Esophagus squamous epithelium (tissue), 5 donors: ENCODE results near the gene SET. TPM values are rescaled to one million over a fixed set of nuclear protein-coding genes. Genes with fewer than 3 reads are reported as not detected.

Experiments used
- DNase-seq: peaks from one replicate; lab custom pipeline; 2025; lab: John Stamatoyannopoulos, UW
- H3K27ac ChIP-seq, 4 donors: fragments of 200-600 bp; sonication (generic); one replicate each; pipeline ENCODE4 v1.5.1; 2016 to 2019; ENCODE audit warnings: mild to moderate bottlenecking in 1 of 4
- H3K27me3 ChIP-seq, 4 donors: fragments of 200-600 bp; sonication (generic); 1 replicate in 3 of 4; 2 replicates in 1 of 4; pipeline versions ENCODE4 v1.5.1 to v1.6.0; 2017 to 2021; ENCODE audit warnings: antibody characterized with exemption in 1 of 4
- H3K36me3 ChIP-seq, 3 donors: fragments of 200-600 bp; sonication (generic); one replicate each; pipeline ENCODE4 v1.5.1; 2016 to 2019
- H3K4me1 ChIP-seq, 3 donors: fragments of 200-600 bp; sonication (generic); one replicate each; pipeline ENCODE4 v1.5.1; 2017 to 2019
- H3K4me3 ChIP-seq, 4 donors: fragments of 200-600 bp; sonication (generic); 1 replicate in 3 of 4; 2 replicates in 1 of 4; pipeline ENCODE4 v1.5.1; 2016 to 2019; ENCODE audit warnings: mild to moderate bottlenecking in 2 of 4, moderate library complexity in 1 of 4
- H3K9me3 ChIP-seq, 3 donors: fragments of 200-600 bp; sonication (generic); one replicate each; pipeline ENCODE4 v1.5.1; 2016 to 2019
- CTCF ChIP-seq, 6 experiments: fragments of 450-650 bp in 4 of 6; fragments of 200-600 bp in 2 of 6; sonication (generic) in 2 of 6; IDR thresholded peaks; one replicate each; pipeline ENCODE4 v1.5.1; 2016 to 2019; ENCODE audit warnings: antibody characterized with exemption in 6 of 6, mild to moderate bottlenecking in 4 of 6, moderate library complexity in 4 of 6
- POLR2A ChIP-seq, 4 donors: fragments of 450-650 bp; IDR thresholded peaks; one replicate each; pipeline ENCODE4 v1.6.1; 2017; ENCODE audit warnings: antibody characterized with exemption in 4 of 4, mild to moderate bottlenecking in 4 of 4, moderate library complexity in 3 of 4
- WGBS, 2 donors: methylation state at CpG; one replicate each; pipeline ENCODE4 v1.1.5; 2018; 5-methylcytosine and 5-hydroxymethylcytosine counted together
- intact Hi-C: fragments of 100-400 bp; cut with DNase I; formaldehyde crosslinking; loops from one replicate; pipeline ENCODE4 v1.15.0; 2022
- total RNA-seq, 4 donors: library from RNA; depleted of rRNA; stranded (reverse); fragments of >200 nt; gene quantifications; one replicate each; pipeline ENCODE4 v1.1.0, GENCODE V29; 2016
- donor health status: DM: yes; HTN: yes; CAD: no.

SET gene
- 100 to 1,000 TPM in 3 of 4 donors, 10 to 100 TPM in 1; 83.5 to 253 (median 215) TPM for total RNA-seq

GRCh38 chr9:128688501-128689292 lies at the start of gene SET:
SET (plus strand) TSS chr9:128689222; CDS start chr9:128689583, 361 bp downstream.
- WGBS, 2 donors = 0 to 30% methylated on average over 7 to 11 of the region's 93 CpGs
- peak in 3 of 4 donors; percentile 95 to 99 (median 96) for TF ChIP-seq POLR2A (IDR thresholded peaks at IDR 0.05)
- peak in 2 of 6 experiments; percentile 2 to 35 for TF ChIP-seq CTCF (IDR thresholded peaks at IDR 0.05)
- H3K4me1 ChIP-seq = peaks cover 35 to 75% (median 40%) of the 10 kb centered on the region in 3 donors
- H3K27me3 ChIP-seq = no peaks in the 10 kb centered on the region
- peaks cover 6 to 27% (median 14%) of the 10 kb centered on the region in 3 donors for H3K36me3 ChIP-seq
- DNase-seq = peak; percentile 38
- intact Hi-C loops = no loop called here
- H3K9me3 ChIP-seq = no peaks in the 10 kb centered on the region
- peak within 1 kb of the TSS; percentile 95 to 99 (median 98) for H3K27ac ChIP-seq
- H3K4me3 ChIP-seq = peak within 1 kb of the TSS; percentile 78 to 97 (median 92)

GRCh38 chr9:128640603-128641002 lies 48.4 kb upstream of the SET start:
- Histone ChIP-seq H3K9me3 (no peaks in the 10 kb centered on the region), H3K27me3 (no peaks in the 10 kb centered on the region), H3K4me1 (peaks cover 4 to 39% (median 10%) of the 10 kb centered on the region in 3 donors), H3K36me3 (peaks cover 0 to 38% (median 0%) of the 10 kb centered on the region in 3 donors), H3K4me3 (no peak overlapping the region), H3K27ac (no peak overlapping the region)
- WGBS, 2 donors = 93% methylated on average over 8 of the region's 18 CpGs; no CpG with 5 or more reads in 1 of the 2 donors
- intact Hi-C loops = no loop called here
- TF ChIP-seq POLR2A (IDR thresholded peaks at IDR 0.05) (no peak), CTCF (IDR thresholded peaks at IDR 0.05) (no peak)
- no peak for DNase-seq

DNA sequence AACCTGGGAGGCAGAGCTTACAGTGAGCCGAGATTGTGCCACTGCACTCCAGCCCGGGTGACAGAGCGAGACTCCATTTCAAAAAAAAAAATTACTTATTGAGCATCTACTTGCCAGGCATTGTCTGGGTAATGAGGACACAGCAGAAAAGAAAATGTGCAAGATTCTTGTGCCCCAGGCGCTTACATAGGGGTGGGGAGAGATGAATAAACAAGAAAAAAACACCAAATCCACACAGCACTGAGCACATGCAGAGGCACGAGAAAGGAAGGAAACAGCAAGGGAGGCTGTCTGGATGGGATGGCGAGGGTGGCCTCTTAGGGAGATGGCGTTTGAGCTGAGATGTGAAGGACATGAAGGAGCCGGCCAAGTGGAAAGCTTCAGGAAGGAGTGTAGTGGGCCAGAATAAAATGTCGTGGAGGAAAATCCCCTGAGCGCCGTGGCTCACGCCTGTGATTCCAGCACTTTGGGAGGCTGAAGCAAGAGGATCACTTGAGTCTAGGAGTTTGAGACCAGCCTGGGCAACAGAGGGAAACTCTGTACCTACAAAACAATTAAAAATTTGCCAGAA lies 46.3 kb upstream of the SET start:
- Histone ChIP-seq H3K27ac (no peak overlapping the region), H3K27me3 (no peaks in the 10 kb centered on the region), H3K4me1 (peaks cover 0 to 25% (median 0%) of the 10 kb centered on the region in 3 donors), H3K36me3 (peaks cover 0 to 32% (median 0%) of the 10 kb centered on the region in 3 donors), H3K4me3 (no peak overlapping the region), H3K9me3 (no peaks in the 10 kb centered on the region)
- DNase-seq = no peak
- 43 to 58% methylated on average over 12 of the region's 12 CpGs for WGBS, 2 donors
- no peak for TF ChIP-seq CTCF (IDR thresholded peaks at IDR 0.05)
- TF ChIP-seq POLR2A (IDR thresholded peaks at IDR 0.05) = no peak
- intact Hi-C loops = no loop called here

GRCh38 chr9:128643519-128644300 lies 45.3 kb upstream of the SET start:
- H3K4me1 ChIP-seq = peaks cover 0 to 25% (median 0%) of the 10 kb centered on the region in 3 donors
- intact Hi-C loops = no loop called here
- 63 to 75% methylated on average over 12 of the region's 12 CpGs for WGBS, 2 donors
- peaks cover 0 to 28% (median 0%) of the 10 kb centered on the region in 3 donors for H3K36me3 ChIP-seq
- H3K27me3 ChIP-seq = no peaks in the 10 kb centered on the region
- H3K27ac ChIP-seq = no peak overlapping the region
- DNase-seq = no peak
- no peaks in the 10 kb centered on the region for H3K9me3 ChIP-seq
- H3K4me3 ChIP-seq = no peak overlapping the region
- no peak for TF ChIP-seq POLR2A (IDR thresholded peaks at IDR 0.05)
- TF ChIP-seq CTCF (IDR thresholded peaks at IDR 0.05) = no peak
